H9 (cell line): ENCODE data around the gene LRRC61. TPM values are rescaled to one million over a fixed set of nuclear protein-coding genes. Genes with fewer than 3 reads are reported as not detected.

Experiments
- DNase-seq: peaks from one replicate; pipeline ENCODE4 v3.0.0-alpha.2; 2017
- H2AFZ ChIP-seq: one replicate; pipeline ENCODE4 v1.6.1; 2013; ENCODE audit warnings: mild to moderate bottlenecking, low read length, control low read depth, moderate library complexity
- H2AK5ac ChIP-seq: 2 replicates; pipeline ENCODE4 v1.6.1; 2013; ENCODE audit warnings: low read length, control low read depth, mixed read lengths; ENCODE audit not compliant: insufficient read length
- H2BK120ac ChIP-seq: one replicate; pipeline ENCODE4 v1.6.1; 2013; ENCODE audit warnings: low read depth, mild to moderate bottlenecking, low read length, control low read depth, inconsistent platforms; ENCODE audit not compliant: poor library complexity, severe bottlenecking
- H2BK12ac ChIP-seq: 2 replicates; pipeline ENCODE4 v1.6.1; 2013; ENCODE audit warnings: low read length, control low read depth, mixed read lengths, low read depth; ENCODE audit not compliant: insufficient read length
- H2BK15ac ChIP-seq: 2 replicates; pipeline ENCODE4 v1.6.1; 2013; ENCODE audit warnings: low read depth, low read length, control low read depth
- H2BK20ac ChIP-seq: one replicate; pipeline ENCODE4 v1.6.1; 2013; ENCODE audit warnings: low read depth, mild to moderate bottlenecking, low read length, control low read depth, inconsistent platforms; ENCODE audit not compliant: poor library complexity, severe bottlenecking
- H2BK5ac ChIP-seq: 2 replicates; pipeline ENCODE4 v1.6.1; 2013; ENCODE audit warnings: low read length, control low read depth, mixed read lengths; ENCODE audit not compliant: insufficient read length
- H3K14ac ChIP-seq: 2 replicates; pipeline ENCODE4 v1.6.1; 2013; ENCODE audit warnings: low read length, control low read depth; ENCODE audit not compliant: insufficient read depth
- H3K18ac ChIP-seq: 2 replicates; pipeline ENCODE4 v1.6.1; 2013; ENCODE audit warnings: low read depth, mild to moderate bottlenecking, mixed read lengths, low read length, control low read depth; ENCODE audit not compliant: insufficient read length
- H3K23ac ChIP-seq: 2 replicates; pipeline ENCODE4 v1.6.1; 2013; ENCODE audit warnings: low read length, control low read depth, mixed read lengths, low read depth; ENCODE audit not compliant: insufficient read length
- H3K23me2 ChIP-seq: 2 replicates; pipeline ENCODE4 v1.6.1; 2013; ENCODE audit warnings: low read depth, mild to moderate bottlenecking, mixed read lengths, low read length, control low read depth; ENCODE audit not compliant: insufficient read length, poor library complexity, severe bottlenecking
- H3K27ac ChIP-seq: 2 replicates; pipeline ENCODE4 v1.5.1; 2013; ENCODE audit warnings: low read length, control low read depth, mixed read lengths, low read depth; ENCODE audit not compliant: insufficient read length
- H3K27me3 ChIP-seq: 2 replicates; pipeline ENCODE4 v1.6.1; 2013; ENCODE audit warnings: low read length, control low read depth, inconsistent platforms; ENCODE audit not compliant: insufficient read depth
- H3K4ac ChIP-seq: 2 replicates; pipeline ENCODE4 v1.6.1; 2013; ENCODE audit warnings: low read depth, mild to moderate bottlenecking, control low read depth, inconsistent platforms, low read length, moderate library complexity
- H3K4me1 ChIP-seq: 2 replicates; pipeline ENCODE4 v1.6.1; 2013; ENCODE audit warnings: low read length, control low read depth, inconsistent platforms; ENCODE audit not compliant: insufficient read depth
- H3K4me2 ChIP-seq: 2 replicates; pipeline ENCODE4 v1.6.1; 2013; ENCODE audit warnings: low read length, control low read depth, mixed read lengths; ENCODE audit not compliant: insufficient read length, insufficient read depth
- H3K56ac ChIP-seq: 2 replicates; pipeline ENCODE4 v1.6.1; 2013; ENCODE audit warnings: low read depth, mild to moderate bottlenecking, mixed read lengths, low read length, control low read depth; ENCODE audit not compliant: insufficient read length
- H3K79me1 ChIP-seq: 2 replicates; pipeline ENCODE4 v1.6.1; 2013; ENCODE audit warnings: low read depth, mild to moderate bottlenecking, moderate library complexity, low read length, control low read depth, inconsistent platforms; ENCODE audit not compliant: insufficient read depth, poor library complexity, severe bottlenecking
- H3K79me2 ChIP-seq: 2 replicates; pipeline ENCODE4 v1.6.1; 2013; ENCODE audit warnings: low read length, control low read depth, inconsistent platforms; ENCODE audit not compliant: insufficient read depth
- H3K9ac ChIP-seq: 2 replicates; pipeline ENCODE4 v1.6.1; 2013; ENCODE audit warnings: low read length, control low read depth, mixed read lengths; ENCODE audit not compliant: insufficient read length; ENCODE audit errors: extremely low read depth
- H3K9me3 ChIP-seq: one replicate; pipeline ENCODE4 v1.6.1; 2013; ENCODE audit warnings: low read depth, low read length, inconsistent platforms; ENCODE audit not compliant: control insufficient read depth
- H3T11ph ChIP-seq: one replicate; pipeline ENCODE4 v1.6.1; 2013; ENCODE audit warnings: mild to moderate bottlenecking, low read length, control low read depth, inconsistent platforms
- H4K20me1 ChIP-seq: one replicate; pipeline ENCODE4 v1.6.1; 2013; ENCODE audit not compliant: control insufficient read depth, insufficient read length, insufficient read depth
- H4K5ac ChIP-seq: 2 replicates; pipeline ENCODE4 v1.6.1; 2013; ENCODE audit warnings: low read depth, mild to moderate bottlenecking, mixed read lengths, low read length, control low read depth; ENCODE audit not compliant: insufficient read length
- H4K8ac ChIP-seq: replicated peaks from 2 replicates; pipeline ENCODE4 v1.6.1; 2013; ENCODE audit warnings: low read length, control low read depth, mixed read lengths, low read depth; ENCODE audit not compliant: insufficient read length
- H4K91ac ChIP-seq: 2 replicates; pipeline ENCODE4 v1.6.1; 2013; ENCODE audit warnings: low read depth, mild to moderate bottlenecking, moderate library complexity, mixed read lengths, low read length, control low read depth; ENCODE audit not compliant: insufficient read length
- H3K27ac Mint-ChIP-seq, 3 experiments: 2 replicates in 2 of 3; 3 replicates in 1 of 3; pipeline ENCODE4 v1.8.0; 2020 to 2021; ENCODE audit warnings: mixed read lengths in 3 of 3, mild to moderate bottlenecking in 1 of 3, moderate library complexity in 1 of 3
- H3K27me3 Mint-ChIP-seq: 2 replicates; pipeline ENCODE4 v1.8.0; 2021; ENCODE audit warnings: low read depth, mild to moderate bottlenecking, moderate library complexity, mixed read lengths
- H3K36me3 Mint-ChIP-seq, 3 experiments: 2 replicates in 2 of 3; 3 replicates in 1 of 3; pipeline ENCODE4 v1.8.0; 2020 to 2021; ENCODE audit warnings: low read depth in 3 of 3, mixed read lengths in 3 of 3; ENCODE audit not compliant: insufficient read depth in 1 of 3
- H3K4me1 Mint-ChIP-seq, 2 experiments: 2 replicates each; pipeline ENCODE4 v1.8.0; 2020; ENCODE audit warnings: mixed read lengths in 2 of 2
- H3K4me3 Mint-ChIP-seq, 2 experiments: 2 replicates in 1 of 2; 3 replicates in 1 of 2; pipeline ENCODE4 v1.8.0; 2020 to 2021; ENCODE audit warnings: mild to moderate bottlenecking in 2 of 2, mixed read lengths in 2 of 2, moderate library complexity in 1 of 2
- H3K9me3 Mint-ChIP-seq, 2 experiments: 2 replicates in 1 of 2; 3 replicates in 1 of 2; pipeline ENCODE4 v1.8.0; 2020; ENCODE audit warnings: mild to moderate bottlenecking in 2 of 2, mixed read lengths in 2 of 2, moderate library complexity in 1 of 2
- CTCF ChIP-seq: fragments of 200-600 bp; sonication (generic); conservative IDR thresholded peaks from 3 replicates; pipeline ENCODE4 v1.8.0; 2021; ENCODE audit warnings: antibody characterized with exemption, mild to moderate bottlenecking
- WGBS: extraction: QIAGEN DNeasy Blood & Tissue Kit; methylation state at CpG from one replicate; pipeline ENCODE4 v1.1.7; 2013; ENCODE audit warnings: missing lambda C conversion rate, low lambda C conversion rate, mixed read lengths; ENCODE audit not compliant: insufficient read length; ENCODE audit errors: extremely low coverage; 5-methylcytosine and 5-hydroxymethylcytosine counted together
- total RNA-seq: library from RNA; stranded (reverse); gene quantifications from 2 replicates; pipeline ENCODE4 v1.2.1, GENCODE V29; 2021

Gene LRRC61
- total RNA-seq, 1 experiment from 2014 or later: 24.4 TPM

- Histone ChIP-seq H2BK15ac (no peak overlapping the region), H3K79me1 (no peaks in the 10 kb centered on the region), H2BK120ac (no peak overlapping the region), H3K18ac (no peak overlapping the region), H2AFZ (no peak overlapping the region), H3K4me1 (peaks cover 17% of the 10 kb centered on the region; the same call in 1 of the 2 replicates), H2BK20ac (no peak overlapping the region), H3K79me2 (no peaks in the 10 kb centered on the region), H3K23me2 (peaks cover 7% of the 10 kb centered on the region), H4K91ac (no peak overlapping the region), H4K20me1 (no peaks in the 10 kb centered on the region), H3K23ac (no peak overlapping the region), H4K8ac (no peak overlapping the region), H3K9ac (no peak overlapping the region), H3K14ac (no peak overlapping the region), H3T11ph (no peak overlapping the region), H2AK5ac (no peak overlapping the region), H2BK12ac (no peak overlapping the region), H3K4ac (no peak overlapping the region), H3K27ac (no peak overlapping the region), H4K5ac (no peak overlapping the region), H2BK5ac (no peak overlapping the region), H3K56ac (no peak overlapping the region), H3K4me2 (no peak overlapping the region), H3K9me3 (no peaks in the 10 kb centered on the region), H3K27me3 (no peaks in the 10 kb centered on the region)
- DNase-seq: no peak
- TF ChIP-seq CTCF: no peak
- Mint-ChIP-seq H3K36me3 (peaks cover 0 to 54% (median 4%) of the 10 kb centered on the region in 3 experiments; a peak in 5 of 7 replicates), H3K4me3 (no peak overlapping the region), H3K27me3 (peaks cover 36% of the 10 kb centered on the region), H3K4me1 (peaks cover 37 to 46% of the 10 kb centered on the region in 2 experiments), H3K27ac (no peak overlapping the region), H3K9me3 (no peaks in the 10 kb centered on the region; a peak in 1 of 5 replicates)
- WGBS: no CpG with 5 or more reads among the region's 3 CpGs
These were observed 4.2 kb downstream of the LRRC61 start for GRCh38 chr7:150327308-150327707.
